D721Med (cell line): ENCODE data around the gene RABGGTB.

ENCODE experiments used
- DNase-seq: peaks from one replicate; pipeline ENCODE4 v3.0.0; 2011; ENCODE audit warnings: low spot score; ENCODE audit not compliant: insufficient read length
- FAIRE-seq: peaks from 2 replicates; lab custom pipeline; 2011; peaks lifted over from hg19 to GRCh38; lab: Jason Lieb, UNC
- TF ChIP-seq, protein P1 (sequence below): IDR thresholded peaks from 2 replicates; pipeline ENCODE4 v1.5.1; 2012; ENCODE audit warnings: mild to moderate bottlenecking, control low read depth; ENCODE audit not compliant: insufficient read depth; ENCODE audit errors: missing control alignments

RABGGTB gene

DNA sequence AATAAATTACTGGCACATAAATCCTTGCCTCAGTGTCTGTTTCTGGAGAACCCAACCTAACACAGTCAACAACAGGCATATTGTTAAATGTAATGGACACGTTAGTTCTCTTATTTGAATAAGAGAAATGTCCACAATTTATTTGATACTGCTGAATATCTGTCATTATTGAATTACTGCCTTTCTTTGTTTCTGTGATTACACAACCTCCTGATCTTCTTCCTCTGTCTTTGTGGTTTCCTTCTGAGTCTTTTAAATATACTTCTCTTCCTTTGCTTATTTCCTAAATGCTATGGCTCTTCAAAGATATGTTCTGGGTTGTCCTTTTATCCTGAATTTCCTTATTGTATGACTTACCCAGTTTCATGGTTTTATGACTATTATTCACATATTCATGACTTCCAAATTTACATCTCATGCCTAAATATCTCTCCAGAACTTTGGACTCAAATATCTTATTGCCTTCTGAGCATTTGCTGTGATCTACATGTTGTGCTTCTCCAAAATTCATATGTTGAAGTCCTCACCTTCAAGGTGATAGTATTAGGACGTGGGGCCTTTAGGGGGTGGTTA, 50.6 kb downstream of the RABGGTB start:
- TF ChIP-seq, protein P1, sequence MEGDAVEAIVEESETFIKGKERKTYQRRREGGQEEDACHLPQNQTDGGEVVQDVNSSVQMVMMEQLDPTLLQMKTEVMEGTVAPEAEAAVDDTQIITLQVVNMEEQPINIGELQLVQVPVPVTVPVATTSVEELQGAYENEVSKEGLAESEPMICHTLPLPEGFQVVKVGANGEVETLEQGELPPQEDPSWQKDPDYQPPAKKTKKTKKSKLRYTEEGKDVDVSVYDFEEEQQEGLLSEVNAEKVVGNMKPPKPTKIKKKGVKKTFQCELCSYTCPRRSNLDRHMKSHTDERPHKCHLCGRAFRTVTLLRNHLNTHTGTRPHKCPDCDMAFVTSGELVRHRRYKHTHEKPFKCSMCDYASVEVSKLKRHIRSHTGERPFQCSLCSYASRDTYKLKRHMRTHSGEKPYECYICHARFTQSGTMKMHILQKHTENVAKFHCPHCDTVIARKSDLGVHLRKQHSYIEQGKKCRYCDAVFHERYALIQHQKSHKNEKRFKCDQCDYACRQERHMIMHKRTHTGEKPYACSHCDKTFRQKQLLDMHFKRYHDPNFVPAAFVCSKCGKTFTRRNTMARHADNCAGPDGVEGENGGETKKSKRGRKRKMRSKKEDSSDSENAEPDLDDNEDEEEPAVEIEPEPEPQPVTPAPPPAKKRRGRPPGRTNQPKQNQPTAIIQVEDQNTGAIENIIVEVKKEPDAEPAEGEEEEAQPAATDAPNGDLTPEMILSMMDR = no peak
- FAIRE-seq (no peak), DNase-seq (no peak)

DNA sequence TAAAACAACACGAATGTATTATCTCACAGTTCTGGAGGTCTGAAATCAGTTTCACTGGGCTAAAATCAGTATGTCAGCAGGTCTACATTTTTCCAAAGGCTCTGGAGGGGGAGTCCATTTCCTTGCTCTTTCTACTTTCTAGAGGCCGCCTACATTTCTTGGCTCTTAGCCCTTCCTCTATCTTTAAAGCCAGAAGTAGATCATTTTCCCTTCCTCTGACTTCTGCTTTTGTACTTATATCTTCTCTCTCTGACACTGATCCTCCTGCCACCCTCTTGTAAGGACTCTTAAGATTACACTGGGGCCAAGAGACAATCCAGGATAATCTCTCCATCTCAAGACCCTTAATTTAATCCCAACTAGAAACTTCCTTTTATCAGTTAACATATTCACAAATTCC, 52.0 kb downstream of the RABGGTB start:
- FAIRE-seq = no peak
- TF ChIP-seq, protein P1 = no peak
- no peak for DNase-seq

DNA sequence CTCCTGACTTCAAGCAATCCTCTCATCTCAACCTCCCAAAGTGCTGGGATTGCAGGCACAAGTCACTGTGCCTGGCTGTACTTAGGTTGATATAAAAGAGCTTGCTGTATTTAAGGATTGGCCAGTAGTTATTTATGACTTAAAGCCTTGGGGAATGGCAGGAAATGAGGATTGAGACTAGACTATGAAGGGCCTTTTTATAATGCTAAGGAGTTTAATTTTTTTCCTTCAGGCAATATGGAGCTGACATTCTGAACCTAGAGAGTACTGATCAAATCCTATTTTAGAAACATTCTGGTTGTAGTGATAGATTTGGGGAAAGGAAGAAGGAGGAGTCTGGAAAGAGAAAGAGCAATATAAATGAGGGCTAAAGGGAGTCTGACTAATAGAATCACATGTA, 55.4 kb downstream of the RABGGTB start:
- TF ChIP-seq, protein P1 = no peak
- FAIRE-seq (no peak), DNase-seq (no peak)
